NOMO-1 treated with DMSO at 0.1 percent for 48 hours (cell line): ENCODE data around the gene C1QA.
A peak's percentile ranks its signal among the peaks of the same experiment; 100 is the strongest.

ENCODE experiments used
- DNase-seq: peaks from one replicate; lab custom pipeline; 2025; ENCODE audit not compliant: unreplicated experiment; lab: John Stamatoyannopoulos, UW

C1QA gene, protein sequence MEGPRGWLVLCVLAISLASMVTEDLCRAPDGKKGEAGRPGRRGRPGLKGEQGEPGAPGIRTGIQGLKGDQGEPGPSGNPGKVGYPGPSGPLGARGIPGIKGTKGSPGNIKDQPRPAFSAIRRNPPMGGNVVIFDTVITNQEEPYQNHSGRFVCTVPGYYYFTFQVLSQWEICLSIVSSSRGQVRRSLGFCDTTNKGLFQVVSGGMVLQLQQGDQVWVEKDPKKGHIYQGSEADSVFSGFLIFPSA

DNA sequence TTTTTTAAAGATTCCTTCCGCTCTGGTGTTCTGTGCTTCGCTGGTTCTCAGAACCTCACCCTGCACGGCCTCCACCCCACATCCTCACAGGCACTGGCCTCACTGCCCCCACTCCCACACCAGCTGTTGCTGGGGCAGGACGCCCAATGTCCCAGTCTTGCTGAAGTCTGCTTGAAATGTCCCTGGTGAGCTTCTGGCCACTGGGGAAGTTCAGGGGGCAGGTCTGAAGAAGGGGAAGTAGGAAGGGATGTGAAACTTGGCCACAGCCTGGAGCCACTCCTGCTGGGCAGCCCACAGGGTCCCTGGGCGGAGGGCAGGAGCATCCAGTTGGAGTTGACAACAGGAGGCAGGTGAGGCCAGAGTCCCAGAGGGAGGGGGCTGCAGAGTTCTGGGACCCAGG is at the start of gene C1QA:
Gene C1QA, plus strand, starts transcription at position 276 of the 400 bp plus-strand sequence. CDS start 989 bp downstream, outside the sequence.
- peak; percentile 64 for DNase-seq

DNA sequence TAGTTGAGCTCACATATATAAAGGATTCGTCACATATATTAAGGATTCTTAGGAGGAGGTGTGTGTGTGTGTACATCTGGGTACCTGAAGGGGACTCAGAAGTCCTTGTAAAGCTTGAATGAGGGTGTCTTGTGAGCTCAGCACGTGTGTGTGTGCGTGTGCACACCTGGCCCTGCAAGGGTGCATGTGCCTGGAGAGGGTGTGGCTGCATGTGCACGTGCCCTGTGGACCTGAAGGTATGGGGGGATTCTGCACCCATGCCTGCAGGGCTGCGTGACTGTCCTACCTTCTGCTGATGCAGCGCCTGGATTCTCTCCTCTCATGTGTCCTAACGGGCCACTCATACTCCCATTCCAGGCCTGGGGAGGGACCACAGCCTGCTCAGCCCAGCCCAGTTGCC is 49.2 kb upstream of the C1QA start:
- no peak for DNase-seq

DNA sequence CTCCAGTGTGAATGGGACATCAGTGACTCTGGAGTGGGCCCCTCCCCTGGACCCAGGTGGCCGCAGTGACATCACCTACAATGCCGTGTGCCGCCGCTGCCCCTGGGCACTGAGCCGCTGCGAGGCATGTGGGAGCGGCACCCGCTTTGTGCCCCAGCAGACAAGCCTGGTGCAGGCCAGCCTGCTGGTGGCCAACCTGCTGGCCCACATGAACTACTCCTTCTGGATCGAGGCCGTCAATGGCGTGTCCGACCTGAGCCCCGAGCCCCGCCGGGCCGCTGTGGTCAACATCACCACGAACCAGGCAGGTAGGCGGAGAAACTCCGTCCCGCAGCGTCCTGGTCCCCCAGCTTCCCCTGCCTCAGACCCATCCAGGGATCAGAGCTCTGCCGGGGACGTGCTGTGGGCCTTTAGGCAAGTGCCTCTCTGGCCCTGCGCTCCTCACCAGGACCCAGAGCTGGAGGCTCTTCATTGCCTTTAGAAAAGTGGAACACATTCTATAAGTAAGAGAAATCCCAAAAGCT is 47.5 kb upstream of the C1QA start:
- DNase-seq = no peak

DNA sequence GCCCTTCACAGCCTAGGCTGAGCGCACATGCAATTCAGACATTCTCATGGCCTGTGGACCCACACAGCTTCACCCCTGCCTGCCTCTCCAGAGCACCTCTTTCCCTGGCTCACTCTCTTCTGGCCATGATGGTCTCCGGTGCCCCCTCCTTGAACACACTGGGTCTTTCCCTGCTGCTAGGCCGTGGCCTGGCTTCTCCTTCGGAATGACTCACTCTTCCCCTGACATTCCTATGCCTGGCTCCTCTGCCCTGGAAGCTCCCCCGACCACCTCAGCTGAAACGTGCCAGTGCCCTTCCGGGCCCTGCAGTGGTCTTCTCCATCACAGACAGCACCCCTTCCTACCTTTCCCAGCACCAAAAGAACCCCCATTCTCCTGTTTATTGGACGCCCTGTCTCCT is 44.9 kb upstream of the C1QA start:
- DNase-seq = no peak

DNA sequence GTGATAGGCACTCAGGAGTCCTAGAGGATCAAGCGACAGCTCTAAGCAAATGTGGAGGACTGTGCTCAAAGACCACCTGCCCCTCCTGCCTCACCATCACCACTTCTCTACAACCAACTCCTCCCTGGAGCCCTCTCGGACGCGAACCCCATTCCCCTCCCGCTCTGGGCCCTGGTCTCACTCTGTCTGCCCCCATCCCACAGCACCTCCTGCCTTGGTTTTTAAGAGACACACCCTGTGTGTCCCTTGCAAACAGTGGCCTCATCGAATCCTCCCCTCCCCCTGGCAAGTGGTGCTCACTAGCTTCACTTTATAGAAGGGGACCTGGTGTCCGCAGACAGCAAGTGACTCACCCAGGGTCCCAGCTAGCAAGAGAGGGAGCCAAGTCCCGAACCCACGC is 44.4 kb upstream of the C1QA start:
- DNase-seq = no peak

DNA sequence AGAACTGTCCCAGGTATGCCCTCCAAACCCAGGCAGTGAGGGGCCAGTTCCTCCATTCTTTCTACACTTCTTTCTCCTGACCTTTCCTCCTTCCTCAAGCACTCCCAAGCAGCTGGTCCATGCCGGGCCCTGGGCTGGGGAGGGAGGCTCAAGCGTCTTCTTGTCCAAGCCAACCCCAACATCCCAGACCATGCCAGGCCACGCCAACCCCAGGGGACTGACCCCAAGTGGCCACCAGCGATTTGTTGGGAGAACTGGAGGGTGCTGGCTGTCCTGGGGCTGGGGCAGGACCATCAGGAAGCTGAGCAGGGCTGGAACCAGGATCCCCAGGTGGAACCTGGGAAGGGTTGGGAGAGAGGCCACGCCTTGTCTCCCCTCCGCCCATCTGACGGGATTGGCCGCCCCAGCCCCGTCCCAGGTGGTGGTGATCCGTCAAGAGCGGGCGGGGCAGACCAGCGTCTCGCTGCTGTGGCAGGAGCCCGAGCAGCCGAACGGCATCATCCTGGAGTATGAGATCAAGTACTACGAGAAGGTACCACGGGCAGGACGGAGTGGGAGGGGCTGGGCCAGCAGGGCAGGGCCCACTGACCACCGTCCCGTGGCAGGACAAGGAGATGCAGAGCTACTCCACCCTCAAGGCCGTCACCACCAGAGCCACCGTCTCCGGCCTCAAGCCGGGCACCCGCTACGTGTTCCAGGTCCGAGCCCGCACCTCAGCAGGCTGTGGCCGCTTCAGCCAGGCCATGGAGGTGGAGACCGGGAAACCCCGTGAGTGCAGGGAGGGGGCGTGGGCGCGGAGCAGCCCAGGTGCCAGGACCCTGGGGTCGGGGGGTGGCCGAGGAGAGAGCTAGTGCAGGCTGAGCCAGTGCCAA is 43.3 kb upstream of the C1QA start:
- DNase-seq = no peak

DNA sequence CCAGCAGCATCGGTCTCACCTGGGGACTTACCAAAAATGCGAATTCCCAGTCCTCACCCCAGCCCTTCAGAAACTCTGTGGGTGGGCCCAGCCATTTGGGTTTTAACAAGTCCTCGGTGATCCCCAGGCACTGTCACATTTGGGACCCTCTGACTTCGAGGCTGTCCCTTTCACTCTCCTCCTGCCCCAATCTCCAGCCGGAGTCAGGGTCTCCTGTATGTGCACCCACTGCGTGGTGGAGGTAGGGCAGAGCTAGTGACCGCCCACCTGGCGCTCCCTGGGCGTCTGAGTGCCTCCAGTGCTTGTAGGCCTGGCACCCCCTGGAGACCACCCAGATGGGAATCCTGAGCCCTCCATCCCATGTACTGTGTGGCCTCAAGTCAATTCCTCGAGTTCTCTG is 42.0 kb upstream of the C1QA start:
- no peak for DNase-seq

DNA sequence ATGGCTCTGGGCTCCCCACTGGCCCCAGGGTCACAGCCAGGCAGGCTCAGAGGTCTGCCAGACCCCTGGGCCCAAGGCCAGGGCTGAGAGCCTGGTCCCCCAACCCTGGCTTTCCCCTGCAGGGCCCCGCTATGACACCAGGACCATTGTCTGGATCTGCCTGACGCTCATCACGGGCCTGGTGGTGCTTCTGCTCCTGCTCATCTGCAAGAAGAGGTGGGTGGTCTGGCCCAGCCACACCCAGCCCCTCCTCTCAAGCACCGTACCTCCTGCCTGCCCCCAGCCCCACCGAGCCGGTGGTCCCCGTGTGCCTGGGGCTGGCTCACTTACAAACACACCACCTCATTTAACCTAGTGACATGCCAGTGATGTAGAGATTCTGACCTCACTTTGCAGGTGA is 41.3 kb upstream of the C1QA start:
- DNase-seq = no peak

DNA sequence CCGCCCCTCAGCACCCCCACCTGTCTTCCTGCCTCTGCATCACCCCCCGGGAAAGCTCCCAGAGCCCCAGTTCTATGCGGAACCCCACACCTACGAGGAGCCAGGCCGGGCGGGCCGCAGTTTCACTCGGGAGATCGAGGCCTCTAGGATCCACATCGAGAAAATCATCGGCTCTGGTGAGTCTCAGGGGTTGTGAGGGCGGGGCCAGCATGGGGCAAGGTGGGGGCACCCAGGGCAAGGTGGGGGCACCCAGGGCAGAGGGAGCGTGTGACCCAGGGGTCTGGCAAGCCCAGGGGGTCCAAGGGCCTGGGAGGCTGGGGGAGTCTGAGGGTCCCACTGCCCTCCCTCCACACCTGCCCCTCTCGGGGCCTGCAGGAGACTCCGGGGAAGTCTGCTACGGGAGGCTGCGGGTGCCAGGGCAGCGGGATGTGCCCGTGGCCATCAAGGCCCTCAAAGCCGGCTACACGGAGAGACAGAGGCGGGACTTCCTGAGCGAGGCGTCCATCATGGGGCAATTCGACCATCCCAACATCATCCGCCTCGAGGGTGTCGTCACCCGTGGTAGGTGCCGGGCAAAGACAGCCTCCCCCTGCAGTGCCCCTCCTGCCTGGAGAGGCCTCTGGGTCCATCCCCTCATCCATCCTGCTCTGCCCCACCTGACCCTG is 39.0 kb upstream of the C1QA start:
- no peak for DNase-seq

DNA sequence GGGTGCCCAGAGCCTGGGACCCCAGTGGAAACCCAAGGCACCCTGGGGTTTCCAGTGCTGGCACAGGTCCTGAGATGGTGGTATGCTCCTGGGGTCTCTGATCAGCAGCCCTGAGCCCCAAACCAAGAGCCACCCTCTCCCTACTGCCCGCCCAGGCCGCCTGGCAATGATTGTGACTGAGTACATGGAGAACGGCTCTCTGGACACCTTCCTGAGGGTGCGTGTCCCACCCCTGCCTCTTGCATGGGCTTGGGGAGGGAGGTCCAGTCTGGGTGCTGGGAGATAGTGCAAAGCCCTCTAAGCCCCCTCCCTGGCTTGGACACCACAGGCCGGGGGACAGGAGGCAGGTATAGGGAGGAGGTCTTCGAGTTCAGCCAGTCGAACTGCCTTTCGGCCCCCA is 38.4 kb upstream of the C1QA start:
- no peak for DNase-seq

DNA sequence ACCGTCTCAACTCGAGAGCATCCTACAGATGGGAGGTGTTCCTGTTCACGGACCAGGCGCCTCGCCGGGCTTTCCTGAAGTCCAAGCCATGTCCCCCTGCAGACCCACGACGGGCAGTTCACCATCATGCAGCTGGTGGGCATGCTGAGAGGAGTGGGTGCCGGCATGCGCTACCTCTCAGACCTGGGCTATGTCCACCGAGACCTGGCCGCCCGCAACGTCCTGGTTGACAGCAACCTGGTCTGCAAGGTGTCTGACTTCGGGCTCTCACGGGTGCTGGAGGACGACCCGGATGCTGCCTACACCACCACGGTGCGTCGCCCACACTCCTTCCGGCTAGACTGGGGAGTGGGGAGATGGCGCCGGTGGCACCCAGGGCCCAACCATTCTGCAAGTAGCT is 37.7 kb upstream of the C1QA start:
- no peak for DNase-seq

DNA sequence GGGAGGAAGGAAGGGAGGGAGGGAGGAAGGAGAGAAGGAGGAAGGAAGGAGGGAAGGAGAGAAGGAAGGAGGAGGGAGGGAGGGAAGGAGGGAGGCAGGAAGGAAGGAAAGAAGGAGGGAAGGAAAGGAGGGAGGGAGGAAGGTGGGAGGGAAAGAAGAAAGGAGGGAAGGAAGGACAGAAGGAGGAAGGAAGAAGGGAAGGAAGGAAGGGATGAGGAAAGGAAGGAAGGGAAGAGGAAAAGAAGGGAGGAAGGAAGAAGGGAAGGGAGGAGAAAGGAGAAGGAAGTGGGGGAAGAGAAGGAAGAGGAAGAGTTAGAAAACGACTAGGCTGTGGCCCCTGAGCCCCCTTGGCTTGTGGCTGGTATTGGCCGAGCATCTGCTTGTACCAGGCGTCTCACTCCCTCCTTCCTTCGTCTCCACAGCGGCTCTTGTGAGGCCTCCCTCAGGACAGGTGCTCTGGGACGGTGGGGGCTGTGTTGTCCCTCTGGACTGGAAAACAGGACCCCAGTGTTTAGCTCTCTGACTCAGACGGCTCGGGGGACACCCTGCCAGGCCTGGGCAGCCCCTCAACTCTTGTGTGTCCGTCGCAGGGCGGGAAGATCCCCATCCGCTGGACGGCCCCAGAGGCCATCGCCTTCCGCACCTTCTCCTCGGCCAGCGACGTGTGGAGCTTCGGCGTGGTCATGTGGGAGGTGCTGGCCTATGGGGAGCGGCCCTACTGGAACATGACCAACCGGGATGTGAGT is 36.2 kb upstream of the C1QA start:
- DNase-seq = no peak

DNA sequence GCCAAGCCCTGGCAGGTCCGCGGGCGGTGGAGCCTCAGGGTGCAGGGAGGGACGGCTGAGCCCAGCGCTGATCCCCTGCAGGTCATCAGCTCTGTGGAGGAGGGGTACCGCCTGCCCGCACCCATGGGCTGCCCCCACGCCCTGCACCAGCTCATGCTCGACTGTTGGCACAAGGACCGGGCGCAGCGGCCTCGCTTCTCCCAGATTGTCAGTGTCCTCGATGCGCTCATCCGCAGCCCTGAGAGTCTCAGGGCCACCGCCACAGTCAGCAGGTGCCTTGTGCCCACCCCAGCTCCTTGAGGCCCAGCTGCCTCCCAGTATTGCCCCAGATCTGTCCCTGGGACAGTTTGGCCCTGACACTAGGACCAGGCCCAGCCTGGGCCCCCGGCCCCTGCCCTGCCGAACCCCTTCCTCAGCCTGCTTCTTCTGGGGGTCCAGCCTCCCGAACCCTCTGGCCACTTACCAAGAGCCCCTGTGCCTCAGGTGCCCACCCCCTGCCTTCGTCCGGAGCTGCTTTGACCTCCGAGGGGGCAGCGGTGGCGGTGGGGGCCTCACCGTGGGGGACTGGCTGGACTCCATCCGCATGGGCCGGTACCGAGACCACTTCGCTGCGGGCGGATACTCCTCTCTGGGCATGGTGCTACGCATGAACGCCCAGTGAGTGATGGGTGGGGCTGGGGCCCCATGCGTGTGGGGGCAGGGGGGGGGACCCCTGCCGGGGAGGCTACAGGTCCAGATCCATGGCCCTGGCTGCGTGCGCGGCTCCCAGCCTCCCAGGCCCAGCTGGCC is 35.4 kb upstream of the C1QA start:
- DNase-seq = no peak

DNA sequence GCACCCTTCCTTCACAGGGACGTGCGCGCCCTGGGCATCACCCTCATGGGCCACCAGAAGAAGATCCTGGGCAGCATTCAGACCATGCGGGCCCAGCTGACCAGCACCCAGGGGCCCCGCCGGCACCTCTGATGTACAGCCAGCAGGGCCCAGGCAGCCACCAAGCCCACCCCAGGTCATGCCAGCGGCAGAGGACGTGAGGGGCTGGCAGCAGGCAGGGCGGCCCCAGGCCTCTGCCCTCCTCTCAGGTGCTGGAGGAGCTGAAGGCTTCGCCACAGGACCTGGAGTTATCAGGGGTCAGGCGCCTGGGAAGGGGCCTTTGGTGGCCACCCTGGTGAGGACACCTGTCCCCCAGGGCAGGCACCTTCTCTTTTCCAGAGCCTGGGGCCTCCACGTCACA is 34.8 kb upstream of the C1QA start:
- no peak for DNase-seq

DNA sequence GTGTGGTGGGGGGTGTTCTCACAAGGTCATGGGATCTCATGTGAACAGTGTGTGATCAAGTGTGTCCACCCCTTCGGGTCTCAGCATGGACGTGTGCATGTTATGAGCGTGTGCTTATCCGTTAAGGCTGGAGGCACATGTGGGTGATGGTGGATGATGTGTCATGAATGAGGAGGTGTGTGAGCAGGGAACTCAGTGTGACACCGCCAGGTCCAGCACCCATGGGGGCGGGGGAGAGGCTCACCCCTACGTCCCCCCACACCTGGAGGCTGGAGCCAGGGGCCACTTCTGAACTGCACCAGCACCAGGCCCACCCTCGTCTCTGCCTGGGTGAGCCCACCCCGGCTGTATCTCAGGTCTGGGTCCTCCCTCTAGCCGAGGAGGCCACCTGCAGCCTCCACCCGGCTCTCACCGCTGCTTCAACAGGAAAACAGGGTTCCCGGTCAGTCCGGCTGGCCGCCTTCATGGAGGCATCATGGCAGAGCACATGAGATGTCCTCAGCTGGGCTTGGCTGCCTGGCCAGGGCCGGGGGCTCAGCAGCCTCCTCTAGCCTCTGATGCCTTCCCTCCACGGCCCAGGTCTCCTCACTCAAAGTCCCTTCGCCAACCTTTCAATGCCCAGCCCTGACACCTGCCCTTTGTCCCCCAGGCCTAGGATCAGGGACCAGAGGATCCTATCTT is 34.2 kb upstream of the C1QA start:
- no peak for DNase-seq

DNA sequence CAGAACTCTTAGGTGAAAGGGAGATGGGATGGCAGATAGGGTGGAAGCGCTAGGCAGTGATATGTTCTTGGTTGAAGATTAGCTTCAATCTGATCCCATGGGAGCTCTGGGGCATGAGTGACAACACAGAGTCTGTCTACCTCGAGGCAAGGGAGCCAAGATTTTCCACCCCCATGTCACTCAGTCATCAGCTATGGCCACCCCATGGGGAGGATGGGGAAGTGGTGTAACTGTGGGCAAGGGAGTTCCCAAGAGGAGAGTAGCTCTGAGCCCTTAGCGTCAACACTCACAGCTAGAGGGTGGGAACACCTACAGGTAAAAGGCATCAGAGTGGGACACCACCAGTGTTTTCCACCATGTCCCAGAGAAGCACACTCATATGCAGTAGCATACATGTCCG is 30.3 kb upstream of the C1QA start:
- no peak for DNase-seq

DNA sequence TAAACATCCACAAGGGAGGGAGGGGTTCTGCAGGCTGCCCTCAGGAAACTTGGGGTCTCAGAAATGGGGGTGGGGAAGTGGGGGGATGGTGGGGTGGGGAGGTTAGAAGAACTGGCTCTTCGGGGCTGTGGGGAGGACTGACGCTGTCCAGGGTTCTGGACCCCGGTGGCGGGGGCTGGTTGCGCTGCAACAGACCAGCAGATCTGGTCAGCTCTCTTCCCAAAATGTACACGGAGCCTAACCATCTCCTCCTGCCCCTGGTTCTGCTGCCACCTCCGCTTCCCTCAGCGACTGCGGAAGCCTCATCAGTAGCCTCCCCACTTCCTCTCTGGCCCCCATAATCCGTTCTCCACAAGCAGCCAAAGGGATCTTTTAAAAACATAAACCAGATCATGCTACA is 29.3 kb upstream of the C1QA start:
- DNase-seq = no peak

DNA sequence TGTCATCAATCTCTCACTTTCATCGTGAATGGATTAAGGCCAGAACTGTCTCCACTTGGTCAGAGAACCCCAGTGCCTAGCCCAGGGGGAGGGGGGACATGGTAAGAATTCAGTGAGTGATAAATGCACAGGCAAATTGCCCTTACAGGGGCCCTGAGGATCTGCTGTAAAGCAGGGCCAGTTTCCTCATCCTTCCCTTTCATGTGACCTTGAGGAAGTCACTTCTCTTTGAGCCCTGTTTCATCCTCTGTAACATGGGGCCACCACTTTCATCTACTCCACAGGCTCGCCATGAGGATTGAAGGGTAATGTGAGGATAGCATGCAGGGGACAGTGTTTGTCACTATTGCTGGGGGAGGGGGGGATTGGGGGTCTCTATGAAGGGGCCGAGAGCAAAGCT is 28.1 kb upstream of the C1QA start:
- DNase-seq = no peak

DNA sequence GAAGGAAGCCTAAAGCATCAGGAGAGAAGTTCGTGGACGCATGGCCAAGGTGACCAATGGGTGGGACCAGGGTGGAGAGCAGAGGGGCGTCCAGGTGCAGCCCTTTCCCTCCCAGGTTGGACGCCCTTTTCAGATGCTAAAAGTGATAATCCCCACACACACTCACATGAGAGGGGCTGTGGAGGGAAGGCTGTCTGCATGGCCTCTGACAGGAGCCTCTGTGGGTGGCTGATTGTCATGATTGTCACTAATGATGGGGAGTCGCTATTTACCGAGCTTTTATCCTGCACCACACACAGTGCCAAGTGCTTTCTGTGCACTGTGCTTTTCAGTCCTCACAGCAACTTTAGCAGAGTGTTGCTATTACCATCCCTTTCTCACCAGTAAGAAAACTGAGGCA is 27.1 kb upstream of the C1QA start:
- DNase-seq = no peak

DNA sequence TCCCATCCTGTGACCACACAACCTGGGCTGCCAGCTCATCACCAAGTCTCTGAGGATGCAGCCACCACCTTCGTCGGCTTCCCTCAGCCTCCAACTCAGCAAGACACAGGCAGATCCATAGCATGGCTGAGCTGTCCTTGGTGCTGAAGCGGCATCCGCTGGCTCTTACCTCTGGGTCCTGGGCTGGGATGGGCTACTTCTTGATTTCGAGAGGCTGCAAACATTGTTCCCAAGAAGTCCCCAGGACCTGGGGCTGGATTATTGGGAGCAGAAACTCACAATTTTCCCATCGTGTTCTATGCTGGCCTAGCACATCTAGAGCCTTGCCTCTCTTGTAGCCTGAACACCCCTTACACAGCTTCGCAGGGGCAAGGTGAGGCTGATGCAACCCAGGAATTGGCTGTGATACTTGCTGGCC is 24.9 kb upstream of the C1QA start:
- DNase-seq = peak; percentile 31
